Ishikawa (cell line): ENCODE results near the gene CACNG8.

Experiments used
- CEBPB ChIP-seq: IDR thresholded peaks from 2 replicates; pipeline ENCODE4 v1.6.1; 2012
- CREB1 ChIP-seq: IDR thresholded peaks from 2 replicates; pipeline ENCODE4 v1.6.1; 2012; ENCODE audit warnings: low read depth
- EGR1 ChIP-seq: IDR thresholded peaks from 2 replicates; pipeline ENCODE4 v1.6.1; 2012
- EP300 ChIP-seq: IDR thresholded peaks from 2 replicates; pipeline ENCODE4 v1.6.1; 2012; ENCODE audit warnings: borderline replicate concordance
- FOXM1 ChIP-seq: IDR thresholded peaks from 2 replicates; pipeline ENCODE4 v1.6.1; 2012; ENCODE audit warnings: low read depth, borderline replicate concordance
- RAD21 ChIP-seq: IDR thresholded peaks from 2 replicates; pipeline ENCODE4 v1.6.1; 2012; ENCODE audit warnings: low read depth
- TAF1 ChIP-seq: IDR thresholded peaks from 2 replicates; pipeline ENCODE4 v1.6.1; 2012; ENCODE audit warnings: low read depth, mild to moderate bottlenecking
- TCF12 ChIP-seq: IDR thresholded peaks from 2 replicates; pipeline ENCODE4 v1.6.1; 2012; ENCODE audit warnings: low read depth
- YY1 ChIP-seq: IDR thresholded peaks from 2 replicates; pipeline ENCODE4 v1.6.1; 2012; ENCODE audit warnings: low read depth

- TF ChIP-seq CEBPB (no peak), EP300 (no peak), RAD21 (no peak), TAF1 (no peak), FOXM1 (no peak), CREB1 (no peak), EGR1 (no peak), TCF12 (no peak), YY1 (no peak)
Observed at GRCh38 chr19:53966931-53967330, 4.2 kb downstream of the CACNG8 start.
